ENCODE results near the gene VSIG2.

VSIG2 gene

GRCh38 chr11:124793466-124794278, 41.6 kb upstream of the VSIG2 start:
- peak; percentile 62 for DNase-seq (ENCODE audit: low read depth)
- no peak overlapping the region for H3K4me3 ChIP-seq (ENCODE audit: control insufficient read depth, low read depth, low read length)
- TF ChIP-seq CTCF (conservative IDR thresholded peaks at IDR 0.05; ENCODE audit: control insufficient read depth, insufficient read depth, low read depth, low read length), result peak; percentile 77

- peak; percentile 44 for DNase-seq (ENCODE audit: low read depth)
- TF ChIP-seq CTCF (conservative IDR thresholded peaks at IDR 0.05; ENCODE audit: control insufficient read depth, insufficient read depth, low read depth, low read length), result no peak
- H3K4me3 ChIP-seq (ENCODE audit: control insufficient read depth, low read depth, low read length), result no peak overlapping the region
Observed at GRCh38 chr11:124791626-124792341, 39.7 kb upstream of the VSIG2 start.

GRCh38 chr11:124788521-124788920, 36.5 kb upstream of the VSIG2 start:
- H3K4me3 ChIP-seq (ENCODE audit: control insufficient read depth, low read depth, low read length), result no peak overlapping the region
- DNase-seq (ENCODE audit: low read depth), result peak; percentile 40
- TF ChIP-seq CTCF (conservative IDR thresholded peaks at IDR 0.05; ENCODE audit: control insufficient read depth, insufficient read depth, low read depth, low read length), result no peak

- DNase-seq (ENCODE audit: low read depth), result no peak
- H3K4me3 ChIP-seq (ENCODE audit: control insufficient read depth, low read depth, low read length), result no peak overlapping the region
- TF ChIP-seq CTCF (conservative IDR thresholded peaks at IDR 0.05; ENCODE audit: control insufficient read depth, insufficient read depth, low read depth, low read length), result no peak
Observed at GRCh38 chr11:124784051-124784450, 32.0 kb upstream of the VSIG2 start.

GRCh38 chr11:124783002-124783401, 30.9 kb upstream of the VSIG2 start:
- DNase-seq (ENCODE audit: low read depth), result no peak
- TF ChIP-seq CTCF (conservative IDR thresholded peaks at IDR 0.05; ENCODE audit: control insufficient read depth, insufficient read depth, low read depth, low read length), result no peak
- H3K4me3 ChIP-seq (ENCODE audit: control insufficient read depth, low read depth, low read length), result no peak overlapping the region

GRCh38 chr11:124779568-124779967, 27.5 kb upstream of the VSIG2 start:
- no peak overlapping the region for H3K4me3 ChIP-seq (ENCODE audit: control insufficient read depth, low read depth, low read length)
- TF ChIP-seq CTCF (conservative IDR thresholded peaks at IDR 0.05; ENCODE audit: control insufficient read depth, insufficient read depth, low read depth, low read length), result no peak
- no peak for DNase-seq (ENCODE audit: low read depth)
